ENCODE results near the gene AAGAB. TPM values are rescaled to one million over a fixed set of nuclear protein-coding genes. Genes with fewer than 3 reads are reported as not detected.

Gene AAGAB
- polyA plus RNA-seq, 1 donor from 2014 or later: 43.1 TPM

- H3K27ac Mint-ChIP-seq: peak overlapping the region in 2 of 3 donors; percentile 1 to 27
- no peaks in the 10 kb centered on the region for H3K9me3 Mint-ChIP-seq
- H3K4me3 Mint-ChIP-seq: peak overlapping the region in 1 of 4 donors; percentile 9
- H3K27me3 Mint-ChIP-seq: no peaks in the 10 kb centered on the region
- peaks cover 7 to 34% (median 24%) of the 10 kb centered on the region in 3 donors for H3K4me1 Mint-ChIP-seq
- peaks cover 3% of the 10 kb centered on the region for H3K36me3 Mint-ChIP-seq
These were observed 84.1 kb downstream of the AAGAB start for GRCh38 chr15:67170143-67170925.

GRCh38 chr15:67168694-67169093 is 85.8 kb downstream of the AAGAB start:
- Mint-ChIP-seq H3K36me3 (peaks cover 3% of the 10 kb centered on the region), H3K4me3 (no peak overlapping the region), H3K27me3 (no peaks in the 10 kb centered on the region), H3K9me3 (no peaks in the 10 kb centered on the region), H3K27ac (peak overlapping the region in 1 of 3 donors; percentile 82), H3K4me1 (peaks cover 7 to 20% (median 13%) of the 10 kb centered on the region in 3 donors)

GRCh38 chr15:67167091-67167490 is 87.4 kb downstream of the AAGAB start:
- Mint-ChIP-seq H3K9me3 (no peaks in the 10 kb centered on the region), H3K4me1 (peaks cover 7 to 17% (median 16%) of the 10 kb centered on the region in 3 donors), H3K27me3 (no peaks in the 10 kb centered on the region), H3K4me3 (no peak overlapping the region), H3K36me3 (peaks cover 3% of the 10 kb centered on the region), H3K27ac (peak overlapping the region in 1 of 3 donors; percentile 76)

- no peaks in the 10 kb centered on the region for H3K9me3 Mint-ChIP-seq
- no peak overlapping the region for H3K4me3 Mint-ChIP-seq
- peak overlapping the region in 1 of 3 donors; percentile 76 for H3K27ac Mint-ChIP-seq
These were observed 88.0 kb downstream of the AAGAB start for GRCh38 chr15:67166280-67167009.

GRCh38 chr15:67165254-67166253 is 88.9 kb downstream of the AAGAB start:
- H3K9me3 Mint-ChIP-seq: no peaks in the 10 kb centered on the region
- peaks cover 20 to 25% (median 20%) of the 10 kb centered on the region in 3 donors for H3K4me1 Mint-ChIP-seq
- H3K36me3 Mint-ChIP-seq: peaks cover 3% of the 10 kb centered on the region
- peak overlapping the region in 1 of 3 donors; percentile 81 for H3K27ac Mint-ChIP-seq
- H3K4me3 Mint-ChIP-seq: peak overlapping the region in 1 of 4 donors; percentile 52
- no peaks in the 10 kb centered on the region for H3K27me3 Mint-ChIP-seq

More at GRCh38 chr15:67166280-67167009, 88.0 kb downstream of the AAGAB start:
- Mint-ChIP-seq H3K36me3 (peaks cover 3% of the 10 kb centered on the region), H3K4me1 (peaks cover 12 to 20% (median 18%) of the 10 kb centered on the region in 3 donors), H3K27me3 (no peaks in the 10 kb centered on the region)

- Mint-ChIP-seq H3K27ac (no peak overlapping the region), H3K27me3 (no peaks in the 10 kb centered on the region), H3K4me3 (peak overlapping the region in 2 of 4 donors; percentile 52 to 57), H3K9me3 (no peaks in the 10 kb centered on the region), H3K4me1 (peaks cover 22 to 28% (median 25%) of the 10 kb centered on the region in 3 donors), H3K36me3 (peaks cover 3% of the 10 kb centered on the region)
These were observed 89.6 kb downstream of the AAGAB start for GRCh38 chr15:67164811-67165253.

- Mint-ChIP-seq H3K36me3 (peaks cover 3% of the 10 kb centered on the region), H3K4me3 (peak overlapping the region in 1 of 4 donors; percentile 57), H3K9me3 (no peaks in the 10 kb centered on the region), H3K27me3 (no peaks in the 10 kb centered on the region), H3K27ac (no peak overlapping the region), H3K4me1 (peaks cover 25 to 33% (median 30%) of the 10 kb centered on the region in 3 donors)
These were observed 90.1 kb downstream of the AAGAB start for GRCh38 chr15:67164401-67164791.

- no peak overlapping the region for H3K4me3 Mint-ChIP-seq
- H3K4me1 Mint-ChIP-seq: peaks cover 27 to 34% (median 30%) of the 10 kb centered on the region in 3 donors
- H3K27me3 Mint-ChIP-seq: no peaks in the 10 kb centered on the region
- H3K36me3 Mint-ChIP-seq: peaks cover 3% of the 10 kb centered on the region
- no peaks in the 10 kb centered on the region for H3K9me3 Mint-ChIP-seq
- peak overlapping the region in 1 of 3 donors; percentile 80 for H3K27ac Mint-ChIP-seq
These were observed 91.3 kb downstream of the AAGAB start for GRCh38 chr15:67163180-67163579.

- Mint-ChIP-seq H3K27ac (peak overlapping the region in 2 of 3 donors; percentile 7 to 73), H3K27me3 (no peaks in the 10 kb centered on the region), H3K4me1 (peaks cover 29 to 44% (median 30%) of the 10 kb centered on the region in 3 donors), H3K36me3 (peaks cover 6% of the 10 kb centered on the region), H3K4me3 (no peak overlapping the region), H3K9me3 (no peaks in the 10 kb centered on the region)
These were observed 92.6 kb downstream of the AAGAB start for GRCh38 chr15:67161881-67162280.

- Mint-ChIP-seq H3K4me1 (peaks cover 29 to 45% (median 30%) of the 10 kb centered on the region in 3 donors), H3K9me3 (no peaks in the 10 kb centered on the region), H3K4me3 (no peak overlapping the region), H3K27me3 (no peaks in the 10 kb centered on the region), H3K27ac (peak overlapping the region in 1 of 3 donors; percentile 18), H3K36me3 (peaks cover 6% of the 10 kb centered on the region)
These were observed 93.0 kb downstream of the AAGAB start for GRCh38 chr15:67161412-67161811.

- peaks cover 16% of the 10 kb centered on the region for H3K36me3 Mint-ChIP-seq
- H3K4me3 Mint-ChIP-seq: peak overlapping the region in 1 of 4 donors; percentile 39
- H3K27ac Mint-ChIP-seq: peak overlapping the region in 1 of 3 donors; percentile 80
- H3K4me1 Mint-ChIP-seq: peaks cover 33 to 57% (median 35%) of the 10 kb centered on the region in 3 donors
- H3K9me3 Mint-ChIP-seq: no peaks in the 10 kb centered on the region
- H3K27me3 Mint-ChIP-seq: no peaks in the 10 kb centered on the region
These were observed 96.1 kb downstream of the AAGAB start for GRCh38 chr15:67158367-67158766.

- no peaks in the 10 kb centered on the region for H3K27me3 Mint-ChIP-seq
These were observed 96.8 kb downstream of the AAGAB start for GRCh38 chr15:67157521-67158252.

GRCh38 chr15:67156834-67157233 is 97.6 kb downstream of the AAGAB start:
- Mint-ChIP-seq H3K27me3 (no peaks in the 10 kb centered on the region), H3K4me1 (peaks cover 35 to 57% (median 43%) of the 10 kb centered on the region in 3 donors), H3K4me3 (no peak overlapping the region), H3K36me3 (peaks cover 16% of the 10 kb centered on the region), H3K9me3 (no peaks in the 10 kb centered on the region), H3K27ac (no peak overlapping the region)

More at GRCh38 chr15:67157521-67158252, 96.8 kb downstream of the AAGAB start:
- peak overlapping the region in 1 of 4 donors; percentile 59 for H3K4me3 Mint-ChIP-seq
- peak overlapping the region in 1 of 3 donors; percentile 80 for H3K27ac Mint-ChIP-seq
- H3K9me3 Mint-ChIP-seq: no peaks in the 10 kb centered on the region
- H3K4me1 Mint-ChIP-seq: peaks cover 33 to 56% (median 40%) of the 10 kb centered on the region in 3 donors
- H3K36me3 Mint-ChIP-seq: peaks cover 16% of the 10 kb centered on the region

Measured in IgD-negative memory B cell (primary cell).